ENCODE measurements around the gene LRP2BP. TPM values are rescaled to one million over a fixed set of nuclear protein-coding genes. Genes with fewer than 3 reads are reported as not detected.

LRP2BP gene
- total and polyA plus RNA-seq, 2 experiments from 2014 or later = 0.23 to 0.89 TPM

DNA sequence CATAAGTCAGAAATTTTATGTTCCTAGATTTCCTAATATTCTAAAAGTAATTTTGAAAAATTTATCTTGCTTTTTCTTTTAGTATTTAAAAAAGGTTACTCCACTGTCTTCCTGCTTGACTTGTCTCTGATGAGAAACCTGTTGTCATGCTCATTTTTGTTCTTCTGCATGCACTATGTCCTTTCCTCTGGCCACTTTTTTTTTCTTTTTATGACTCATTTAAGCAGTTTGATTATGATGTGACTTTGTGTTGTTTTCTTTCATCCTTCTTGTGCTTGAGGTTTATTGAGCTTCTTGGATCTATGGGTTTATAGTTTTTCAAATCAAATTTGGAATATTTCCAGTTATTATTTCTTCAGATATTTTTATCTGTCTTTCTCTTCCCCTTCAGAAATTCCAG, 42.1 kb upstream of the LRP2BP start:
- no peaks in the 10 kb centered on the region for H3K36me3 ChIP-seq (replicated peaks; ENCODE audit: insufficient read depth, low read depth)
- no peak for DNase-seq (ENCODE audit: low spot score)
- no peak overlapping the region for H3K27ac ChIP-seq
- no peaks in the 10 kb centered on the region for H4K20me1 ChIP-seq (ENCODE audit: insufficient read depth, poor library complexity, severe bottlenecking)
- no peaks in the 10 kb centered on the region for H3K9me3 ChIP-seq (ENCODE audit: low read depth)
- no peaks in the 10 kb centered on the region for H3K79me2 ChIP-seq
- H3K9me2 ChIP-seq (replicated peaks; ENCODE audit: insufficient read depth) = no peaks in the 10 kb centered on the region
- no peaks in the 10 kb centered on the region for H3K27me3 ChIP-seq
- TF ChIP-seq CTCF (IDR thresholded peaks at IDR 0.05; ENCODE audit: poor library complexity) = no peak
- TF ChIP-seq EZH2phosphoT487 (IDR thresholded peaks at IDR 0.05; ENCODE audit: low read depth, severe bottlenecking, unreplicated experiment) = no peak
- TF ChIP-seq EZH2 (IDR thresholded peaks at IDR 0.05; ENCODE audit: borderline replicate concordance) = no peak
- H3K4me1 ChIP-seq (ENCODE audit: insufficient read depth) = no peaks in the 10 kb centered on the region
- no peak overlapping the region for H3K4me3 ChIP-seq
- no peak overlapping the region for H3K4me2 ChIP-seq
- no peak overlapping the region for H2AFZ ChIP-seq

GRCh38 chr4:185435466-185435865, 39.7 kb upstream of the LRP2BP start:
- Histone ChIP-seq H3K4me1 (ENCODE audit: insufficient read depth) (no peaks in the 10 kb centered on the region), H3K79me2 (no peaks in the 10 kb centered on the region)
- TF ChIP-seq EZH2phosphoT487 (IDR thresholded peaks at IDR 0.05; ENCODE audit: low read depth, severe bottlenecking, unreplicated experiment) (no peak), EZH2 (IDR thresholded peaks at IDR 0.05; ENCODE audit: borderline replicate concordance) (no peak), CTCF (IDR thresholded peaks at IDR 0.05; ENCODE audit: poor library complexity) (no peak)

GRCh38 chr4:185429660-185430059, 33.9 kb upstream of the LRP2BP start:
- no peak overlapping the region for H3K4me3 ChIP-seq
- peaks cover 8% of the 10 kb centered on the region for H3K79me2 ChIP-seq
- no peak overlapping the region for H3K4me2 ChIP-seq
- no peaks in the 10 kb centered on the region for H3K9me3 ChIP-seq (ENCODE audit: low read depth)
- H3K9me2 ChIP-seq (replicated peaks; ENCODE audit: insufficient read depth) = no peaks in the 10 kb centered on the region
- H3K36me3 ChIP-seq (replicated peaks; ENCODE audit: insufficient read depth, low read depth) = no peaks in the 10 kb centered on the region
- TF ChIP-seq EZH2 (IDR thresholded peaks at IDR 0.05; ENCODE audit: borderline replicate concordance) (no peak), EZH2phosphoT487 (IDR thresholded peaks at IDR 0.05; ENCODE audit: low read depth, severe bottlenecking, unreplicated experiment) (no peak), CTCF (IDR thresholded peaks at IDR 0.05; ENCODE audit: poor library complexity) (no peak)
- no peak for DNase-seq (ENCODE audit: low spot score)
- no peak overlapping the region for H3K27ac ChIP-seq
- no peaks in the 10 kb centered on the region for H3K27me3 ChIP-seq
- WGBS (ENCODE audit: low lambda C conversion rate, missing lambda C conversion rate) = 75% methylated on average over 5 of the region's 5 CpGs
- H4K20me1 ChIP-seq (ENCODE audit: insufficient read depth, poor library complexity, severe bottlenecking) = no peaks in the 10 kb centered on the region
- peaks cover 3% of the 10 kb centered on the region for H3K4me1 ChIP-seq (ENCODE audit: insufficient read depth)
- H2AFZ ChIP-seq = no peak overlapping the region

More at GRCh38 chr4:185435466-185435865, 39.7 kb upstream of the LRP2BP start:
- H3K36me3 ChIP-seq (replicated peaks; ENCODE audit: insufficient read depth, low read depth) = no peaks in the 10 kb centered on the region
- no peak for DNase-seq (ENCODE audit: low spot score)
- no peaks in the 10 kb centered on the region for H3K9me2 ChIP-seq (replicated peaks; ENCODE audit: insufficient read depth)
- H2AFZ ChIP-seq = no peak overlapping the region
- no peaks in the 10 kb centered on the region for H3K27me3 ChIP-seq
- H3K4me2 ChIP-seq = no peak overlapping the region
- no peaks in the 10 kb centered on the region for H3K9me3 ChIP-seq (ENCODE audit: low read depth)
- no peak overlapping the region for H3K27ac ChIP-seq
- no peaks in the 10 kb centered on the region for H4K20me1 ChIP-seq (ENCODE audit: insufficient read depth, poor library complexity, severe bottlenecking)
- H3K4me3 ChIP-seq = no peak overlapping the region
